GM23248 (cell line): Measurements from ENCODE around the gene FCN2. TPM values are rescaled to one million over a fixed set of nuclear protein-coding genes. Genes with fewer than 3 reads are reported as not detected.

Experiments used
- DNase-seq: peaks from one replicate; pipeline ENCODE4 v3.0.0-alpha.2; 2015
- H2AFZ ChIP-seq: fragments of 200-600 bp; sonication (generic); 2 replicates; pipeline ENCODE4 v1.6.1; 2016; ENCODE audit warnings: antibody characterized with exemption
- H3F3A ChIP-seq: fragments of 200-600 bp; sonication (generic); 2 replicates; pipeline ENCODE4 v1.6.1; 2016; ENCODE audit warnings: mild to moderate bottlenecking, antibody characterized with exemption, mixed run types; ENCODE audit not compliant: insufficient read depth
- H3K27ac ChIP-seq: fragments of 200-600 bp; sonication (generic); 2 replicates; pipeline ENCODE4 v1.5.1; 2016; ENCODE audit warnings: mild to moderate bottlenecking
- H3K27me3 ChIP-seq: fragments of 200-600 bp; sonication (generic); replicated peaks from 2 replicates; pipeline ENCODE4 v1.6.1; 2016; ENCODE audit warnings: mild to moderate bottlenecking; ENCODE audit not compliant: insufficient read depth
- H3K36me3 ChIP-seq: fragments of 200-600 bp; sonication (generic); 2 replicates; pipeline ENCODE4 v1.6.1; 2016; ENCODE audit warnings: low read depth, mild to moderate bottlenecking
- H3K4me1 ChIP-seq: fragments of 200-600 bp; sonication (generic); 2 replicates; pipeline ENCODE4 v1.6.1; 2016; ENCODE audit warnings: mild to moderate bottlenecking; ENCODE audit not compliant: insufficient read depth
- H3K4me2 ChIP-seq: fragments of 200-600 bp; sonication (generic); one replicate; pipeline ENCODE4 v1.6.1; 2016; ENCODE audit warnings: mild to moderate bottlenecking; ENCODE audit not compliant: unreplicated experiment
- H3K4me3 ChIP-seq: fragments of 200-600 bp; sonication (generic); 2 replicates; pipeline ENCODE4 v1.5.1; 2016; ENCODE audit warnings: mild to moderate bottlenecking
- H3K79me2 ChIP-seq: fragments of 200-600 bp; sonication (generic); 2 replicates; pipeline ENCODE4 v1.6.1; 2016; ENCODE audit warnings: mild to moderate bottlenecking; ENCODE audit not compliant: insufficient read depth
- H3K9ac ChIP-seq: fragments of 200-600 bp; sonication (generic); 2 replicates; pipeline ENCODE4 v1.6.1; 2016; ENCODE audit warnings: mild to moderate bottlenecking
- H3K9me2 ChIP-seq: fragments of 200-600 bp; sonication (generic); 2 replicates; pipeline ENCODE4 v1.6.1; 2016; ENCODE audit warnings: mixed run types, mild to moderate bottlenecking, moderate library complexity; ENCODE audit not compliant: insufficient read depth
- H3K9me3 ChIP-seq: fragments of 200-600 bp; sonication (generic); one replicate; pipeline ENCODE4 v1.6.1; 2017; ENCODE audit warnings: low read depth
- H4K20me1 ChIP-seq: fragments of 200-600 bp; sonication (generic); 2 replicates; pipeline ENCODE4 v1.6.0; 2016; ENCODE audit not compliant: insufficient read depth
- EZH2 ChIP-seq: fragments of 200-600 bp; sonication (generic); IDR thresholded peaks from 2 replicates; pipeline ENCODE4 v1.6.1; 2018; ENCODE audit warnings: antibody characterized with exemption, mild to moderate bottlenecking; ENCODE audit not compliant: insufficient read depth, poor library complexity, severe bottlenecking
- EZH2phosphoT487 ChIP-seq: fragments of 200-600 bp; sonication (generic); IDR thresholded peaks from 2 replicates; pipeline ENCODE4 v1.6.1; 2018; ENCODE audit warnings: antibody characterized with exemption, moderate library complexity, mild to moderate bottlenecking, low read depth; ENCODE audit not compliant: insufficient read depth
- WGBS, 2 experiments: methylation state at CpG; one replicate each; pipeline ENCODE4 v1.1.6; 2015 to 2017; ENCODE audit warnings: low lambda C conversion rate in 2 of 2, low coverage in 1 of 2; ENCODE audit errors: missing lambda C conversion rate in 2 of 2; 5-methylcytosine and 5-hydroxymethylcytosine counted together
- in situ Hi-C: fragments of 300-500 bp; cut with MboI; formaldehyde crosslinking; loops from 2 replicates; pipeline ENCODE4 v1.15.0; 2020
- polyA plus RNA-seq: library from polyadenylated mRNA; unstranded; fragments of >200 nt; fragmentation: Nextera tagmentation; extraction: Ambion mirVana; gene quantifications from 2 replicates; pipeline ENCODE4 v1.2.1, GENCODE V29; 2016
- total RNA-seq: library from RNA; depleted of rRNA; stranded (reverse); fragments of >200 nt; shearing (Covaris generic); gene quantifications from 2 replicates; pipeline ENCODE4 v1.2.3, GENCODE V29; 2014

FCN2 gene
- total and polyA plus RNA-seq, 2 experiments from 2014 or later, result not detected

DNA sequence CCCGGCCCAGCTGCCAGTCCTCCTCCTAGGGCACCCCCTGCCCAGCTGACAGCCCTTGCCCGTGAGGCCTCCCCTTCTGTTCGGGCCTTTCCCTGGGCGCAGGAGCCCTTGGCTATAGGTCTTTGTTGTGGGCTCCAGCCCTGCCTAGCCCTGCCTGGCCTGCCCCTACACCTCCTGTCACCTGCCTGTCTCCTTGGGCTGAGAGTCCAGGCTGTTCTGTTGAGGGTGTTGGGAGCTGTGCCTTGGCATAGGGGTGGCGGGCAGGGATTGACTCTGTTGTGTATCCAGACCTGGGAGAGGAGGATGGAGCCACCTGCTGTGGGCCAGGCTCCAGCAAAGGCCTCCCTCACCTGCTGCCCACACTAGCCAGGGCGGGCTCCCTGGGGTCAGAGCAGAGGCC, 11.6 kb downstream of the FCN2 start:
- no peak overlapping the region for H2AFZ ChIP-seq
- no peaks in the 10 kb centered on the region for H3K9me2 ChIP-seq
- H3K9ac ChIP-seq, result no peak overlapping the region
- H3K4me2 ChIP-seq, result no peak overlapping the region
- DNase-seq, result no peak
- H3K27ac ChIP-seq, result no peak overlapping the region
- H3K36me3 ChIP-seq, result no peaks in the 10 kb centered on the region
- in situ Hi-C loops, result no loop called here
- TF ChIP-seq EZH2phosphoT487 (no peak), EZH2 (no peak)
- H3K9me3 ChIP-seq, result no peaks in the 10 kb centered on the region
- H4K20me1 ChIP-seq, result no peaks in the 10 kb centered on the region
- H3K4me3 ChIP-seq, result no peak overlapping the region
- H3K4me1 ChIP-seq, result no peaks in the 10 kb centered on the region
- no peaks in the 10 kb centered on the region for H3K79me2 ChIP-seq
- WGBS, 2 experiments, result 30 to 32% methylated on average over 6 of the region's 6 CpGs
- 0 out of 2 replicates have a peak, but pooled peaks cover 5% of the 10 kb centered on the region for H3K27me3 ChIP-seq
- no peaks in the 10 kb centered on the region for H3F3A ChIP-seq

DNA sequence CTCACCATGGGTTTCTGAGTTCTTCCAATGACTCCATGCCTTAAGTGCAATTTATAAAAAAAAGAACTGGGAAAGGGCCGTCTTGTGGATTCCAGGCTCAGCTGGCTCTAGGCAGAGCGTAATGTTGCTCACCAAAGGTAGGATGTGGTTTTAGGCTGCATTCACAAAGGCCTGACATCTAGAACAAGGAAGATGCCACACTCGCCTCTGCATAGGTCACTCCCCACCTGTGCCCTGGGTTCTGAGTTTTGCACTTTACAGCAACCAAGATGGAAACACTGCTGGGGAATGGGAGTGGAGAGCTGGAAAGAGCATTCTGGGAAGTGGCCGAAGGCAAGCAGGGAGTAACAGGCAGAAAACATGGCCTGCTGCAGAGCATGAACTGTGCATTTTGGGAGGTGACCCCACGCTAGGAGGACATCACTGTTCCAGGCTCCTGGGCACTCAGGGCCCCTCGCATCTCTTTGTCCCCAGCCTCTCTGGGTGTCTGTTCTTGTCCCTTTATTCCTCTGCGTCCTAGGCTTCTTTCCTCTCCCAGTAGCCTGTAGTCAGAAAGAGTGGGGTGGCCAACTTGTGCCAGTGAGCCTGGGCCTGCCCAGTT, 12.3 kb downstream of the FCN2 start:
- H3K36me3 ChIP-seq, result no peaks in the 10 kb centered on the region
- in situ Hi-C loops, result no loop called here
- DNase-seq, result no peak

GRCh38 chr9:134894136-134894860, 13.7 kb downstream of the FCN2 start:
- H3K9me2 ChIP-seq, result no peaks in the 10 kb centered on the region

More for the DNA sequence above, 12.3 kb downstream of the FCN2 start:
- Histone ChIP-seq H3K27me3 (peaks cover 11% of the 10 kb centered on the region), H3K9me2 (no peaks in the 10 kb centered on the region), H3F3A (no peaks in the 10 kb centered on the region), H3K9me3 (no peaks in the 10 kb centered on the region), H3K4me3 (no peak overlapping the region), H3K27ac (no peak overlapping the region), H3K79me2 (no peaks in the 10 kb centered on the region), H3K4me1 (no peaks in the 10 kb centered on the region), H2AFZ (no peak overlapping the region), H3K9ac (no peak overlapping the region), H3K4me2 (no peak overlapping the region), H4K20me1 (no peaks in the 10 kb centered on the region)
- WGBS, 2 experiments, result 50 to 54% methylated on average over 7 of the region's 7 CpGs
- TF ChIP-seq EZH2, result no peak
- TF ChIP-seq EZH2phosphoT487, result no peak

GRCh38 chr9:134895097-134895496, 14.5 kb downstream of the FCN2 start:
- Histone ChIP-seq H3K4me1 (no peaks in the 10 kb centered on the region), H3K36me3 (no peaks in the 10 kb centered on the region), H3K4me3 (no peak overlapping the region), H3K9me2 (no peaks in the 10 kb centered on the region), H3K27me3 (peaks cover 30% of the 10 kb centered on the region), H3K9me3 (no peaks in the 10 kb centered on the region), H3K9ac (no peak overlapping the region), H2AFZ (no peak overlapping the region), H3K4me2 (no peak overlapping the region), H3K79me2 (no peaks in the 10 kb centered on the region), H3F3A (no peaks in the 10 kb centered on the region), H3K27ac (no peak overlapping the region), H4K20me1 (no peaks in the 10 kb centered on the region)
- 3 to 4% methylated on average over 3 of the region's 3 CpGs for WGBS, 2 experiments
- DNase-seq, result no peak
- TF ChIP-seq EZH2, result no peak
- TF ChIP-seq EZH2phosphoT487, result no peak
- in situ Hi-C loops, result no loop called here

More at GRCh38 chr9:134894136-134894860, 13.7 kb downstream of the FCN2 start:
- DNase-seq, result no peak
- Histone ChIP-seq H3F3A (no peaks in the 10 kb centered on the region), H3K4me1 (no peaks in the 10 kb centered on the region), H3K9me3 (no peaks in the 10 kb centered on the region), H4K20me1 (no peaks in the 10 kb centered on the region), H3K36me3 (no peaks in the 10 kb centered on the region), H3K4me3 (no peak overlapping the region), H3K27ac (no peak overlapping the region), H2AFZ (no peak overlapping the region), H3K27me3 (peaks cover 25% of the 10 kb centered on the region), H3K4me2 (no peak overlapping the region), H3K79me2 (no peaks in the 10 kb centered on the region), H3K9ac (no peak overlapping the region)
- 66 to 68% methylated on average over 7 of the region's 7 CpGs for WGBS, 2 experiments
- in situ Hi-C loops, result no loop called here
- TF ChIP-seq EZH2, result no peak
- TF ChIP-seq EZH2phosphoT487, result no peak
